Gastroesophageal sphincter (tissue), 4 donors: ENCODE results near the gene RTKN2. TPM values are rescaled to one million over a fixed set of nuclear protein-coding genes. Genes with fewer than 3 reads are reported as not detected.

ENCODE experiments used
- ATAC-seq: fragments of 150-250 bp; one replicate; pipeline ENCODE4 v1.9.1; 2016; ENCODE audit warnings: mild to moderate bottlenecking, moderate library complexity
- H3K27ac ChIP-seq, 4 donors: fragments of 200-600 bp; sonication (generic) in 3 of 4; 1 replicate in 3 of 4; 2 replicates in 1 of 4; pipeline ENCODE4 v1.5.1; 2016 to 2019
- H3K27me3 ChIP-seq: fragments of 200-600 bp; sonication (generic); one replicate; pipeline ENCODE4 v1.5.1; 2019
- H3K36me3 ChIP-seq, 2 donors: fragments of 200-600 bp; sonication (generic); one replicate each; pipeline ENCODE4 v1.5.1; 2019; ENCODE audit warnings: control low read depth in 1 of 2
- H3K4me1 ChIP-seq, 3 donors: fragments of 200-600 bp; sonication (generic); 1 replicate in 2 of 3; 2 replicates in 1 of 3; pipeline ENCODE4 v1.5.1; 2016 to 2019; ENCODE audit warnings: control low read depth in 2 of 3
- H3K4me3 ChIP-seq, 2 donors: fragments of 200-600 bp; sonication (generic); one replicate each; pipeline ENCODE4 v1.5.1; 2019; ENCODE audit warnings: mild to moderate bottlenecking in 1 of 2, moderate library complexity in 1 of 2
- H3K9me3 ChIP-seq, 3 donors: fragments of 200-600 bp; sonication (generic); one replicate each; pipeline ENCODE4 v1.5.1; 2017 to 2019; ENCODE audit warnings: control low read depth in 2 of 3
- EP300 ChIP-seq: sonication (generic); formaldehyde crosslinking; IDR thresholded peaks from one replicate; pipeline ENCODE4 v1.6.1; 2017; ENCODE audit warnings: antibody characterized with exemption, mild to moderate bottlenecking
- POLR2A ChIP-seq, 2 donors: fragments of 450-650 bp; IDR thresholded peaks; one replicate each; pipeline ENCODE4 v1.6.1; 2017; ENCODE audit warnings: antibody characterized with exemption in 2 of 2, mild to moderate bottlenecking in 2 of 2, moderate library complexity in 1 of 2
- POLR2AphosphoS5 ChIP-seq: sonication (generic); formaldehyde crosslinking; IDR thresholded peaks from one replicate; pipeline ENCODE4 v1.6.1; 2017; ENCODE audit warnings: antibody characterized with exemption
- WGBS, 2 donors: methylation state at CpG; one replicate each; pipeline ENCODE4 v1.1.5; 2018; ENCODE audit warnings: low coverage in 1 of 2; 5-methylcytosine and 5-hydroxymethylcytosine counted together
- total RNA-seq, 4 donors: library from RNA; depleted of rRNA; stranded (reverse); fragments of >200 nt; gene quantifications; one replicate each; pipeline ENCODE4 v1.1.0, GENCODE V29; 2016
- TF ChIP-seq, protein P1 (sequence below), 4 experiments: fragments of 200-600 bp in 2 of 4; fragments of 450-650 bp in 2 of 4; sonication (generic) in 1 of 4; IDR thresholded peaks; one replicate each; pipeline ENCODE4 v1.5.1; 2017 to 2019; ENCODE audit warnings: antibody characterized with exemption in 4 of 4, mild to moderate bottlenecking in 2 of 4, moderate library complexity in 2 of 4

The RTKN2 gene
- total RNA-seq, 4 donors from 2014 or later, result not detected

DNA sequence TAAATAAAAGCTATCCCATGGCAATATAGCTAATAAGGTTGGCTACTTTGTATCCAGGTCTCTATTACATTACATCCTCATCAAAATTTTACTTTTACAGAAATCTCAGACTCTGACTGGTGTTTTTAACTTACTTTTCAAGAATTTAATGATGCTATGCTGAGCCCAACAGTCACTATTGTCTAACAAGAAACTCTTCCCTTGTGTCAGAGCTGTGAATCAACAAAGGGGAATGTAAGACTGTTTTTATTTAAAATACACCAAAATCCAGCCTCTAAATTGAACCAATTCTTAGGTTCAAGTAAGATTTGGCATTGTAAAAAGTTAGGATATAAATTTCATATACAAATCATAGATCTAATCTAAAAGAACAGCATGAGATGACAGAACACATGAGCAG is 7.0 kb downstream of the RTKN2 start:
- ATAC-seq, result no peak
- TF ChIP-seq, protein P1, sequence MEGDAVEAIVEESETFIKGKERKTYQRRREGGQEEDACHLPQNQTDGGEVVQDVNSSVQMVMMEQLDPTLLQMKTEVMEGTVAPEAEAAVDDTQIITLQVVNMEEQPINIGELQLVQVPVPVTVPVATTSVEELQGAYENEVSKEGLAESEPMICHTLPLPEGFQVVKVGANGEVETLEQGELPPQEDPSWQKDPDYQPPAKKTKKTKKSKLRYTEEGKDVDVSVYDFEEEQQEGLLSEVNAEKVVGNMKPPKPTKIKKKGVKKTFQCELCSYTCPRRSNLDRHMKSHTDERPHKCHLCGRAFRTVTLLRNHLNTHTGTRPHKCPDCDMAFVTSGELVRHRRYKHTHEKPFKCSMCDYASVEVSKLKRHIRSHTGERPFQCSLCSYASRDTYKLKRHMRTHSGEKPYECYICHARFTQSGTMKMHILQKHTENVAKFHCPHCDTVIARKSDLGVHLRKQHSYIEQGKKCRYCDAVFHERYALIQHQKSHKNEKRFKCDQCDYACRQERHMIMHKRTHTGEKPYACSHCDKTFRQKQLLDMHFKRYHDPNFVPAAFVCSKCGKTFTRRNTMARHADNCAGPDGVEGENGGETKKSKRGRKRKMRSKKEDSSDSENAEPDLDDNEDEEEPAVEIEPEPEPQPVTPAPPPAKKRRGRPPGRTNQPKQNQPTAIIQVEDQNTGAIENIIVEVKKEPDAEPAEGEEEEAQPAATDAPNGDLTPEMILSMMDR (IDR thresholded peaks at IDR 0.05), result no peak
- Histone ChIP-seq H3K4me3 (no peak overlapping the region), H3K4me1 (no peaks in the 10 kb centered on the region), H3K36me3 (no peaks in the 10 kb centered on the region), H3K27me3 (no peaks in the 10 kb centered on the region), H3K27ac (no peak overlapping the region), H3K9me3 (no peaks in the 10 kb centered on the region)

DNA sequence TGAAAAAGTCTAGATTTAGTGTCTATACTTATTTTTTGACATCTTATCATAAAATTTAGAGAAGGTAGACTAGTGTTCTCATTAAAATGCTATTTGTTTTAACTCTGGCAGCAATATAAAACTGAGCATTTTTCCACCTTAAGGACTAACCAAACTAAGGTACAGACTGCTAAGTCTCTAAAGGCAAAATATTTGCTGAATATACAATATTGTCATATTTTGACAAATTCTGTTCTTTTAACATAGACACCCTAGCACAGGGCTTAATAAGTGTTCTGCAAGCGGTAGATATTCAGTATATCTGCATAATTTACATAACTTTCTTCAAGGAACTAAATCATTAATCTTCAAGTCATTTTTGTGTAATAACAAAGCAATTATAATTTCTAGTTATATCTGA is 8.6 kb downstream of the RTKN2 start:
- WGBS, 2 donors, result 85 to 92% methylated on average over 1 of the region's 1 CpG
- no peak overlapping the region for H3K27ac ChIP-seq
- ATAC-seq, result no peak

DNA sequence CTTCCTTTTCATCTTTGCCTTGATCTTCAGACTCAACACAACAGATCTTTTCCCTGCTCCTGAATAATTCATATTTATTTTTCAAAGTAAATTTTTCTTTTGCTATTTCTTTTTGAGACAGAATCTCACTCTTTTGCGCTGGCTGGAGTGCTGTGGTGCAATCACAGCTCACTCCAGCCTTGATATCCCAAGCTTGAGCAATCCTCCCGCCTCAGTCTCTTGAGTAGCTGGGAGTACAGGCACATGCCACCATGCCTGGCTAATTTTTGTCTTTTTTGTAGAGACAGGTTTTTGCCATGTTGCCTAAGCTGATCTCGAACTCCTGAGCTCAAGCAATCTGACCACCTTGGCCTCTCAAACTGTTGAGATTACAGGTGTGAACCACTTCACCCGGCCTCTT is 9.2 kb downstream of the RTKN2 start:
- no peak for ATAC-seq
- no peak overlapping the region for H3K27ac ChIP-seq
- 80 to 100% methylated on average over 4 of the region's 4 CpGs for WGBS, 2 donors
- TF ChIP-seq, protein P1 (IDR thresholded peaks at IDR 0.05), result no peak
- TF ChIP-seq POLR2AphosphoS5, result no peak
- no peak for TF ChIP-seq EP300
- no peak for TF ChIP-seq POLR2A (IDR thresholded peaks at IDR 0.05)
- no peaks in the 10 kb centered on the region for H3K4me1 ChIP-seq
- H3K36me3 ChIP-seq, result no peaks in the 10 kb centered on the region
- no peaks in the 10 kb centered on the region for H3K9me3 ChIP-seq
- no peaks in the 10 kb centered on the region for H3K27me3 ChIP-seq
- H3K4me3 ChIP-seq, result no peak overlapping the region

More for the DNA sequence above, 8.6 kb downstream of the RTKN2 start:
- no peak for TF ChIP-seq POLR2AphosphoS5
- Histone ChIP-seq H3K9me3 (no peaks in the 10 kb centered on the region), H3K27me3 (no peaks in the 10 kb centered on the region), H3K4me3 (no peak overlapping the region), H3K4me1 (no peaks in the 10 kb centered on the region), H3K36me3 (no peaks in the 10 kb centered on the region)

DNA sequence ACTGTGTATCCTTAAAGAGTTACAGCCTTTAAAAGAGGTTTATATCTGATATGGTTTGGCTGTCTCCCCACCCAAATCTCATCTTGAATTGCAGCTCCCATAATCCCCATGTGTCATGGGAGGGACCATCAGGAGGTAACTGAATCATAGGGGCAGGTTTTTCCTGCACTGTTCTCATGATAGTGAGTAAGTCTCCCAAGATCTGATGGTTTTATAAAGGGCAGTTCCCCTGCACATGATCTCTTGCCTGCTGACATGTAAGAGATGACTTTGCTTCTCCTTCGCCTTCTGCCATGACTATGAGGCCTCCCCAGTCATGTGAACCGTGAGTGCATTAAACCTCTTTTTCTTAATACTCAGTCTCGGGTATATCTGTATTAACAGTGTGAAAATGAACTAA is 9.7 kb downstream of the RTKN2 start:
- no peaks in the 10 kb centered on the region for H3K36me3 ChIP-seq
- H3K4me3 ChIP-seq, result no peak overlapping the region
- H3K27me3 ChIP-seq, result no peaks in the 10 kb centered on the region
- no peaks in the 10 kb centered on the region for H3K4me1 ChIP-seq
- WGBS, 2 donors, result 90 to 93% methylated on average over 2 to 3 of the region's 3 CpGs
- no peak for TF ChIP-seq POLR2A (IDR thresholded peaks at IDR 0.05)
- no peak for TF ChIP-seq POLR2AphosphoS5
- TF ChIP-seq, protein P1 (IDR thresholded peaks at IDR 0.05), result no peak
- no peak for TF ChIP-seq EP300
- no peaks in the 10 kb centered on the region for H3K9me3 ChIP-seq
- ATAC-seq, result no peak
- no peak overlapping the region for H3K27ac ChIP-seq

DNA sequence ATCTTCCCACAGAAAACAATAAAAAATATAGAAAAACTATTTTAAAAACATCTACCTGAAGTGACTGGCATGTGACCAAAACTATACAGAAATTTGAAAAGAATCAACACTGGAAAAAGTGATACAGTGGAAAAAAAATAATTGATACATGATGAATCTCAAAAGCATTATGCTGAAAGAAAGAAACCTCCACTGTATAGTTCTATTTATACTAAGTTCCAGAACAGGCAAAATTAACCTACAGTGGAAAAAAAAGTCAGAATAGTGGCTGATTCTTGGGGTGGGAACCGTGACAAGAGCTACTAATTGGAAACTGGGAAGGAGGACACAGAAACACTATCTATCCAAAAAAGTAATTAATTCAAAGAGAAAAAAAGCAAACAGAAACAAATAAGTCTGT is 14.9 kb downstream of the RTKN2 start:
- ATAC-seq, result no peak
- H3K4me1 ChIP-seq, result no peaks in the 10 kb centered on the region
- no peaks in the 10 kb centered on the region for H3K36me3 ChIP-seq
- TF ChIP-seq POLR2A (IDR thresholded peaks at IDR 0.05) (no peak), POLR2AphosphoS5 (no peak), EP300 (no peak)
- TF ChIP-seq, protein P1 (IDR thresholded peaks at IDR 0.05), result no peak
- no peak overlapping the region for H3K27ac ChIP-seq
- no peaks in the 10 kb centered on the region for H3K9me3 ChIP-seq
- H3K27me3 ChIP-seq, result no peaks in the 10 kb centered on the region
- WGBS, 2 donors, result 67 to 92% methylated on average over 1 of the region's 1 CpG
- H3K4me3 ChIP-seq, result no peak overlapping the region

DNA sequence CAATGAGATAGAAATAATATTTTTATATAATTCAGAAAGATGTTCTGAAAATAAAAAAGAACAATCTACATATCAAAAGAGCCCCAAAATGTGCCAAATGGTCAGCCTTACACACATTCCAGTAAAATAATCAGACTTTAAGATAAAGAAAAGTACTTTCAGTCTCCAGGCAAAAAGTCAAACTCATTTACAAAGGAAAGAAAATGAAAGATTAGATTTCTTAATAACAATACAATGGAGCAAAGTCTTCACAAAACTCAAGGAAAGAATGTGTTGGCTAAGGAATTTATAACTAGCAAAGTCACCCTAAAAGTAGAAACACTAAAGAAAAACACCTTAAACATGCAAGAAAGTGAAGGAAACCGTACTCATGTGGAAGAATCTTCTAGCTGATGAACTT is 16.6 kb downstream of the RTKN2 start:
- TF ChIP-seq, protein P1 (IDR thresholded peaks at IDR 0.05), result no peak
- no peak for TF ChIP-seq EP300
- no peak for TF ChIP-seq POLR2A (IDR thresholded peaks at IDR 0.05)
- TF ChIP-seq POLR2AphosphoS5, result no peak
- no peak for ATAC-seq

More for the DNA sequence above, 16.6 kb downstream of the RTKN2 start:
- H3K9me3 ChIP-seq, result no peaks in the 10 kb centered on the region
- H3K4me1 ChIP-seq, result no peaks in the 10 kb centered on the region
- H3K36me3 ChIP-seq, result no peaks in the 10 kb centered on the region
- 88 to 100% methylated on average over 1 of the region's 1 CpG for WGBS, 2 donors
- H3K27me3 ChIP-seq, result no peaks in the 10 kb centered on the region
- no peak overlapping the region for H3K4me3 ChIP-seq
- H3K27ac ChIP-seq, result no peak overlapping the region
